SK-N-SH treated with all-trans-retinoic acid at 6 μM for 48 hours (cell line): ENCODE measurements around the gene DHX57.

ENCODE experiments used
- ATAC-seq: fragments of 200-7000 bp; cut with Tn5 transposase; 3 replicates; pipeline ENCODE4 v1.9.1; 2020; ENCODE audit warnings: mild to moderate bottlenecking, moderate library complexity
- ARNTL ChIP-seq: fragments of 450-650 bp; formaldehyde crosslinking; IDR thresholded peaks from 2 replicates; pipeline ENCODE4 v1.5.0; 2020; ENCODE audit warnings: low read depth, mild to moderate bottlenecking, moderate library complexity, borderline replicate concordance
- BACH2 ChIP-seq: fragments of 250-450 bp; sonication (Bioruptor Pico); IDR thresholded peaks from 2 replicates; pipeline ENCODE4 v1.9.0; 2021; ENCODE audit warnings: mild to moderate bottlenecking, borderline replicate concordance
- CREB5 ChIP-seq: fragments of 250-450 bp; sonication (Bioruptor Pico); IDR thresholded peaks from 2 replicates; pipeline ENCODE4 v1.5.1; 2020; ENCODE audit warnings: low read depth, mild to moderate bottlenecking, moderate library complexity
- CSDC2 ChIP-seq: fragments of 250-450 bp; sonication (Bioruptor Pico); IDR thresholded peaks from 2 replicates; pipeline ENCODE4 v1.5.0; 2020; ENCODE audit warnings: mild to moderate bottlenecking, moderate library complexity
- CSRNP3 ChIP-seq: fragments of 250-450 bp; sonication (Bioruptor Pico); IDR thresholded peaks from 2 replicates; pipeline ENCODE4 v1.5.1; 2021; ENCODE audit warnings: mild to moderate bottlenecking, moderate library complexity
- ESRRG ChIP-seq: fragments of 250-450 bp; sonication (Bioruptor Pico); IDR thresholded peaks from 2 replicates; pipeline ENCODE4 v1.6.1; 2021; ENCODE audit warnings: mild to moderate bottlenecking
- GLIS3 ChIP-seq: fragments of 250-450 bp; sonication (Bioruptor Pico); IDR thresholded peaks from 2 replicates; pipeline ENCODE4 v1.5.0; 2020; ENCODE audit warnings: mild to moderate bottlenecking, moderate library complexity
- ISL1 ChIP-seq: fragments of 250-450 bp; sonication (Bioruptor Pico); IDR thresholded peaks from 2 replicates; pipeline ENCODE4 v2.1.2; 2022; ENCODE audit warnings: mild to moderate bottlenecking, moderate library complexity
- OSR1 ChIP-seq: fragments of 250-450 bp; sonication (Bioruptor Pico); IDR thresholded peaks from 2 replicates; pipeline ENCODE4 v1.8.0; 2022; ENCODE audit warnings: moderate library complexity, mild to moderate bottlenecking, inconsistent platforms
- PPARA ChIP-seq: fragments of 250-450 bp; sonication (Bioruptor Pico); IDR thresholded peaks from 2 replicates; pipeline ENCODE4 v1.5.0; 2020; ENCODE audit warnings: mild to moderate bottlenecking, borderline replicate concordance
- RARB ChIP-seq: fragments of 250-450 bp; sonication (Bioruptor Pico); IDR thresholded peaks from 2 replicates; pipeline ENCODE4 v1.8.0; 2021; ENCODE audit warnings: mild to moderate bottlenecking, moderate library complexity
- SNAI2 ChIP-seq: fragments of 250-450 bp; sonication (Bioruptor Pico); IDR thresholded peaks from 2 replicates; pipeline ENCODE4 v1.5.0; 2020; ENCODE audit warnings: mild to moderate bottlenecking, moderate library complexity
- TCF4 ChIP-seq: fragments of 250-450 bp; sonication (Bioruptor Pico); IDR thresholded peaks from 2 replicates; pipeline ENCODE4 v1.8.0; 2021; ENCODE audit warnings: mild to moderate bottlenecking, moderate library complexity, borderline replicate concordance
- TOX ChIP-seq: fragments of 250-450 bp; sonication (Bioruptor Pico); IDR thresholded peaks from 2 replicates; pipeline ENCODE4 v1.8.0; 2021; ENCODE audit warnings: mild to moderate bottlenecking, moderate library complexity, borderline replicate concordance
- TSHZ2 ChIP-seq: fragments of 250-450 bp; sonication (Bioruptor Pico); IDR thresholded peaks from 2 replicates; pipeline ENCODE4 v1.5.0; 2020; ENCODE audit warnings: mild to moderate bottlenecking, moderate library complexity
- ZC3H10 ChIP-seq: fragments of 250-450 bp; sonication (Bioruptor Pico); IDR thresholded peaks from 2 replicates; pipeline ENCODE4 v1.5.1; 2021; ENCODE audit warnings: mild to moderate bottlenecking, moderate library complexity
- ZFP3 ChIP-seq: fragments of 250-450 bp; sonication (Bioruptor Pico); IDR thresholded peaks from 2 replicates; pipeline ENCODE4 v1.5.0; 2020; ENCODE audit warnings: mild to moderate bottlenecking, moderate library complexity
- ZNF565 ChIP-seq: fragments of 450-650 bp; formaldehyde crosslinking; conservative IDR thresholded peaks from 2 replicates; pipeline ENCODE4 v1.5.0; 2020; ENCODE audit warnings: low read depth, mild to moderate bottlenecking, moderate library complexity
- ZNF70 ChIP-seq: fragments of 450-650 bp; formaldehyde crosslinking; IDR thresholded peaks from 2 replicates; pipeline ENCODE4 v1.5.0; 2020; ENCODE audit warnings: mild to moderate bottlenecking, moderate library complexity
- ZNF8 ChIP-seq: fragments of 450-650 bp; formaldehyde crosslinking; IDR thresholded peaks from 2 replicates; pipeline ENCODE4 v1.5.0; 2020; ENCODE audit warnings: mild to moderate bottlenecking, moderate library complexity
- TF ChIP-seq, protein P1 (sequence below): fragments of 250-450 bp; sonication (Bioruptor Pico); IDR thresholded peaks from 2 replicates; pipeline ENCODE4 v1.8.0; 2020; ENCODE audit warnings: mild to moderate bottlenecking, moderate library complexity, borderline replicate concordance

Gene DHX57

GRCh38 chr2:38754506-38754905 is 121.2 kb downstream of the DHX57 start:
- ATAC-seq = no peak
- TF ChIP-seq SNAI2 = no peak
- TF ChIP-seq CSRNP3 (CRISPR knock-in tag) = no peak
- TF ChIP-seq GLIS3 (CRISPR knock-in tag) = no peak
- TF ChIP-seq, protein P1, sequence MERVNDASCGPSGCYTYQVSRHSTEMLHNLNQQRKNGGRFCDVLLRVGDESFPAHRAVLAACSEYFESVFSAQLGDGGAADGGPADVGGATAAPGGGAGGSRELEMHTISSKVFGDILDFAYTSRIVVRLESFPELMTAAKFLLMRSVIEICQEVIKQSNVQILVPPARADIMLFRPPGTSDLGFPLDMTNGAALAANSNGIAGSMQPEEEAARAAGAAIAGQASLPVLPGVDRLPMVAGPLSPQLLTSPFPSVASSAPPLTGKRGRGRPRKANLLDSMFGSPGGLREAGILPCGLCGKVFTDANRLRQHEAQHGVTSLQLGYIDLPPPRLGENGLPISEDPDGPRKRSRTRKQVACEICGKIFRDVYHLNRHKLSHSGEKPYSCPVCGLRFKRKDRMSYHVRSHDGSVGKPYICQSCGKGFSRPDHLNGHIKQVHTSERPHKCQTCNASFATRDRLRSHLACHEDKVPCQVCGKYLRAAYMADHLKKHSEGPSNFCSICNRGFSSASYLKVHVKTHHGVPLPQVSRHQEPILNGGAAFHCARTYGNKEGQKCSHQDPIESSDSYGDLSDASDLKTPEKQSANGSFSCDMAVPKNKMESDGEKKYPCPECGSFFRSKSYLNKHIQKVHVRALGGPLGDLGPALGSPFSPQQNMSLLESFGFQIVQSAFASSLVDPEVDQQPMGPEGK = no peak
- TF ChIP-seq ARNTL (CRISPR knock-in tag) = no peak
- no peak for TF ChIP-seq ZNF565 (CRISPR knock-in tag)
- no peak for TF ChIP-seq ESRRG
- TF ChIP-seq ISL1 (CRISPR knock-in tag) = no peak
- no peak for TF ChIP-seq BACH2 (CRISPR knock-in tag)
- TF ChIP-seq CSDC2 (CRISPR knock-in tag) = no peak
- TF ChIP-seq ZC3H10 (CRISPR knock-in tag) = no peak
- TF ChIP-seq TCF4 = no peak
- TF ChIP-seq RARB (CRISPR knock-in tag) = no peak
- no peak for TF ChIP-seq PPARA (CRISPR knock-in tag)
- no peak for TF ChIP-seq ZFP3 (CRISPR knock-in tag)

- ATAC-seq = no peak
- TF ChIP-seq BACH2 (CRISPR knock-in tag) (no peak), ZFP3 (CRISPR knock-in tag) (no peak), CSRNP3 (CRISPR knock-in tag) (no peak), ZC3H10 (CRISPR knock-in tag) (no peak), TOX (CRISPR knock-in tag) (no peak), PPARA (CRISPR knock-in tag) (no peak)
Observed at GRCh38 chr2:38754049-38754448, 121.7 kb downstream of the DHX57 start.

- ATAC-seq = peak; percentile 1; the same call in 2 of the 3 replicates
- TF ChIP-seq ZNF565 (CRISPR knock-in tag) = no peak
- 0 out of 2 replicates have a peak, but pooled peaks have one; percentile 5 for TF ChIP-seq ZNF8 (CRISPR knock-in tag)
- 0 out of 2 replicates have a peak, but pooled peaks have one; percentile 32 for TF ChIP-seq PPARA (CRISPR knock-in tag)
- no peak for TF ChIP-seq SNAI2
Observed at GRCh38 chr2:38751596-38752410, 123.9 kb downstream of the DHX57 start.

DNA sequence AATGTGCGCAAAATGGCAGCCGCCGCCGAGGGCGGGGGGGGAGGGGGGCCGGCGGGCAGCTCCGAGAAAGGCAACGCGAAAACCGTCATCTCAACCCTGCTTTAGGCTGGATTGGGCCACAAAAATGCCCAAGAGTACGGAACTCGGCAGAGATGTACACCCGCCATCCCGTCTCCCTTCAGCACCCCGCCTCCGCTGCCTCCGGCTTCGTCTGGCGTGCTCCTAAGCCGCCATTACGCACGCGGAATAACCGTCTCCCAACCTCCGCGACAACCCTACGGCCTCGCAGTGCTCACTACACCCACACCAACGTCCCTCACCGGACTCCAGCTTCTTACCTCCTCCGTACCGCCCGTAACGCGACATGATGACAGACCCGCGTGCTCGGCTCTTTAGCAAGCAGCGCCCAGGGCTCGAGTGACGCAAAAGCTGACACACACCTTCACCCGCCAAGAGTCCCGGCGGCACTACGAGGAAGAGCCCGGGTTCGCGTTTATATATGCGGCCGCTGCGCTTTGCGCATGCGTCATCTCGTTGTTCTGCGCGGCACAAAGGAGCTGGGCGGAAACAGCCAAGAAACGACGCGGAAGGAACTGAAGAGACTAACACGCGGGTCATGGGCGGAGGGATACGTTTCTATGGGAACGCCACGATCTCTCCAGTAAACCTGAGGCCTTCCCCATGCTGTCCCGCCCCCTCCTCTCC is 124.7 kb downstream of the DHX57 start, which contains the start of gene SRSF7:
TSS of gene SRSF7 (minus strand) at position 471 of the 705 bp plus-strand sequence. CDS start at position 366, 105 bp downstream.
- ATAC-seq = peak; percentile 83
- TF ChIP-seq SNAI2 (peak; percentile 75; the same call in 1 of the 2 replicates), TSHZ2 (CRISPR knock-in tag) (peak; percentile 66), CSDC2 (CRISPR knock-in tag) (no peak), ZNF8 (CRISPR knock-in tag) (peak; percentile 64; the same call in 1 of the 2 replicates), OSR1 (no peak), ZC3H10 (CRISPR knock-in tag) (no peak), ARNTL (CRISPR knock-in tag) (peak; percentile 43; the same call in 1 of the 2 replicates), ZNF565 (CRISPR knock-in tag) (peak; percentile 86), ESRRG (peak; percentile 92; the same call in 1 of the 2 replicates), ZFP3 (CRISPR knock-in tag) (peak; percentile 74; the same call in 1 of the 2 replicates), ZNF70 (peak; percentile 68), CREB5 (peak; percentile 89), PPARA (CRISPR knock-in tag) (no peak), RARB (CRISPR knock-in tag) (peak; percentile 79; the same call in 1 of the 2 replicates), ISL1 (CRISPR knock-in tag) (no peak)
- TF ChIP-seq, protein P1 = 0 out of 2 replicates have a peak, but pooled peaks have one; percentile 49
